Cardiac fibroblast (primary cell): ENCODE data around the gene GP1BA.

Source experiments
- DNase-seq, 2 donors: peaks; one replicate each; pipeline versions ENCODE4 v3.0.0 to v3.0.0-alpha.2; 2010; ENCODE audit warnings: low read depth in 2 of 2
- H3K4me3 ChIP-seq, 2 donors: replicated peaks in 1 of 2; 1 replicate in 1 of 2; 2 replicates in 1 of 2; pipeline ENCODE4 v1.5.1; 2011; ENCODE audit warnings: low read depth in 2 of 2, low read length in 2 of 2, mild to moderate bottlenecking in 2 of 2, moderate library complexity in 1 of 2
- TF ChIP-seq, protein P1 (sequence below): IDR thresholded peaks from one replicate; pipeline ENCODE4 v1.5.1; 2011; ENCODE audit warnings: low read depth, mild to moderate bottlenecking, low read length, inconsistent platforms

GP1BA gene

GRCh38 chr17:4897785-4898184 lies 34.3 kb upstream of the GP1BA start:
- no peak for DNase-seq

DNA sequence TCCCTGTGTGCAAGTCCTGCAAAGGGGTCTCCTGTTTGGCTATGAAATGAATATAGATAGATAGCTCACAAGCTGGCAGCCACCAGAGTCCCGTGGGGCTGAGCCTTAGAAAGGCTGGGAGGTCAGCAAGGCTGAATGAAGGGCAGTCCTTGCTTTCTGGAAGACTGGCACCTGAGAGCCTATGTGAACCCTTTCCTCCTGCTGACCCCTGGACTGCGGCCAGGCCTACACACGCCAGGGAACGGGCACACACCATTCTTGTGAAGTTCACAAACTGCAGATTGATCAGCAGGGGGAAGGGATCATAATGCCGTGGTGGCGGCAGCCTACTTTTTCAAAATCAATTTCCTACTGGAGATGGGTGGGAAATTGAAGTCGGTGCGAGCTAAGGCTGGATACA lies 33.7 kb upstream of the GP1BA start:
- TF ChIP-seq, protein P1, sequence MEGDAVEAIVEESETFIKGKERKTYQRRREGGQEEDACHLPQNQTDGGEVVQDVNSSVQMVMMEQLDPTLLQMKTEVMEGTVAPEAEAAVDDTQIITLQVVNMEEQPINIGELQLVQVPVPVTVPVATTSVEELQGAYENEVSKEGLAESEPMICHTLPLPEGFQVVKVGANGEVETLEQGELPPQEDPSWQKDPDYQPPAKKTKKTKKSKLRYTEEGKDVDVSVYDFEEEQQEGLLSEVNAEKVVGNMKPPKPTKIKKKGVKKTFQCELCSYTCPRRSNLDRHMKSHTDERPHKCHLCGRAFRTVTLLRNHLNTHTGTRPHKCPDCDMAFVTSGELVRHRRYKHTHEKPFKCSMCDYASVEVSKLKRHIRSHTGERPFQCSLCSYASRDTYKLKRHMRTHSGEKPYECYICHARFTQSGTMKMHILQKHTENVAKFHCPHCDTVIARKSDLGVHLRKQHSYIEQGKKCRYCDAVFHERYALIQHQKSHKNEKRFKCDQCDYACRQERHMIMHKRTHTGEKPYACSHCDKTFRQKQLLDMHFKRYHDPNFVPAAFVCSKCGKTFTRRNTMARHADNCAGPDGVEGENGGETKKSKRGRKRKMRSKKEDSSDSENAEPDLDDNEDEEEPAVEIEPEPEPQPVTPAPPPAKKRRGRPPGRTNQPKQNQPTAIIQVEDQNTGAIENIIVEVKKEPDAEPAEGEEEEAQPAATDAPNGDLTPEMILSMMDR: no peak
- H3K4me3 ChIP-seq: no peak overlapping the region
- no peak for DNase-seq

More at GRCh38 chr17:4897785-4898184, 34.3 kb upstream of the GP1BA start:
- H3K4me3 ChIP-seq: no peak overlapping the region
- TF ChIP-seq, protein P1: no peak

DNA sequence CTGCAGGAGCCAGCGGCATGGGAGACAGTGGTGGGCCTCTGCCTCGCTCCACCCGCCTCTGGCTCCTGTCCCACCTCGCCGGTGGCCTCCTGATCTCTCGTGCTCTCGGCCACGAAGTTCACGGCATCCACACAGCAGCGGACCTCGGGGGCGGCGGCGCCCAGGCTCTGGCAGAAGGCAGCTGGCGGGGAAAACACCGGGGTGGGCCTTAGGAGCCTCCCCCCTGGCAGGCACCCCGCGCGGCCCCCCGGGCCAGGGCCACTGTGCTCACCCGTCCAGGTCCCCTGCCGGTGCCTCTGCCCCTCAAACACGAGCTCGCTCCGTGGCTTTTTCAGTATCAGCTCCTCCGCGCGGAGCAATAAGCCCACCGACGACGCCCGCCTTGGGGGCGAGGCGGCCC lies 33.1 kb upstream of the GP1BA start:
- TF ChIP-seq, protein P1: no peak
- peak overlapping the region; percentile 54 for H3K4me3 ChIP-seq

DNA sequence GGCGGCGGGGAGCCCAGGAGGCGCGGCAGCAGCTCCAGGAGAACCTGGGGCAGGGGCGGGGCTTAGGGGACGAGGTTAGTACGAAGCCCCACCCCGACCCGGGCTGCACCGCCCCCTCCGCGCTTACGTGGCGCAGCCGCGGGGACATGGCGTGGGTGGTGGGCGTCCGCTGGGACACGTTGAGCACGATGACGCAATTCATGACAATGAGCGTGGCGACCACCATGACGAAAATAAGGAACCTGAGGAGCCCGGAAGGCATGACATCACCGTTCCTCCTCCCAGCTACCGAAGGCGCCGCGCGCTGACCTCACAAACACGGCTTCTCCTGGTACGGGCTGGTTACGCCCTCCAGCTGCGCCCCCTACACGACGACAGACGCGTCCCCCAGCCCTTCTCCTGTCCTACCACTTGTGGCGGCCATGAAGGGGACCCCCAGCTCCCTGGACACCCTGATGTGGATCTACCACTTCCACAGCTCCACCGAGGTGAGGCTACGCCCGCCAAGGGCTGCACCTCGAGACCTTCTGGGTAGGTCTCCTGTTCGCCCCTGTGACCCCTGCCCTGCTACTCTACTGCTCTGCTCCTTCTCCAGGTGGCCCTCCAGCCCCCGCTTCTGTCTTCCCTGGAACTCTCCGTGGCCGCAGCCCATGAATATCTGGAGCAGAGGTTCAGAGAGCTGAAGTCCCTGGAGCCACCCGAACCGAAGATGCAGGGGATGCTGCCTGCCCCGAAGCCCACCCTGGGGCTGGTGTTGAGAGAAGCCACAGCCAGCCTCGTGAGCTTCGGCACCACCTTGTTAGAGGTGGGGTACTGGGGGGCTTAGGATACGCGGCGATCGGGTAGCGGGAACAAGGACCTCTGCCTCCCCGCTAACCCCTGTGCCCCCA lies 32.5 kb upstream of the GP1BA start, which contains the start of gene C17orf107:
C17orf107 (plus strand) TSS at position 196 of the 890 bp plus-strand sequence; CDS start at position 423, 227 bp downstream.
- DNase-seq: peak; percentile 79 to 88
- TF ChIP-seq, protein P1: no peak
- peak within 1 kb of the TSS; percentile 54 for H3K4me3 ChIP-seq

More for the DNA sequence above, 33.1 kb upstream of the GP1BA start:
- DNase-seq: no peak

- TF ChIP-seq, protein P1: no peak
- DNase-seq: no peak
- peak overlapping the region in 1 of 2 donors; percentile 54 for H3K4me3 ChIP-seq
Measured at GRCh38 chr17:4900231-4901107, 31.6 kb upstream of the GP1BA start.

GRCh38 chr17:4901108-4901647 lies 30.9 kb upstream of the GP1BA start:
- no peak overlapping the region for H3K4me3 ChIP-seq
- DNase-seq: no peak
- TF ChIP-seq, protein P1: no peak
